ENCODE data around the gene PFKM. TPM values are rescaled to one million over a fixed set of nuclear protein-coding genes. Genes with fewer than 3 reads are reported as not detected.

Gene PFKM
- total RNA-seq (2022) (33.3 and 39.4 TPM in 2 replicates), Bru-seq, nascent RNA (percentile 50 among the genes with signal in this experiment), BruChase-seq, experiment 1, labeled RNA remaining after a 6-hour chase (percentile 57 among the genes with signal in this experiment), BruChase-seq, experiment 2, labeled RNA remaining after a 2-hour chase (percentile 56 among the genes with signal in this experiment)
- long read RNA-seq, transcript PFKM-203 (23 exons, 3,224 nt), result major isoform, 9 of 23 reads
- long read RNA-seq, partial matches to known transcripts, result 2 of 23 reads
- long read RNA-seq, other reads (novel, unspliced or antisense), result 9 of 23 reads

GRCh38 chr12:48119078-48119833 lies at the start of gene PFKM:
Gene PFKM, plus strand, starts transcription at chr12:48119364. Its CDS starts 3,411 bp downstream, at chr12:48122775.
- DNase-seq, result peak; percentile 72
- Mint-ChIP-seq H3K9me3 (ENCODE audit: low read depth, unreplicated experiment) (no peaks in the 10 kb centered on the region), H3K27me3 (ENCODE audit: unreplicated experiment) (peaks cover 16% of the 10 kb centered on the region), H3K4me3 (ENCODE audit: low read depth, unreplicated experiment) (peak within 1 kb of the TSS; percentile 94), H3K4me1 (ENCODE audit: low read depth, unreplicated experiment) (peaks cover 8% of the 10 kb centered on the region), H3K27ac (ENCODE audit: unreplicated experiment) (peak within 1 kb of the TSS; percentile 89), H3K36me3 (ENCODE audit: insufficient read depth, unreplicated experiment) (peaks cover 9% of the 10 kb centered on the region)
- CTCF ChIA-PET, result interaction anchor here (1.3 kb wide), 1 partner anchor 13 kb away, joined by 6 read pairs; the partner anchor contains the start of gene SENP1
- no peak for TF ChIP-seq CTCF (IDR thresholded peaks at IDR 0.05; ENCODE audit: unreplicated experiment)
- intact Hi-C loops (cut with micrococcal nuclease; ENCODE audit: unreplicated experiment), result no loop called here
- BruUV-seq (replicated peaks), result no TSS peak

GRCh38 chr12:48070033-48070432 lies 49.1 kb upstream of the PFKM start:
- no TSS peak for BruUV-seq (replicated peaks)
- H3K36me3 Mint-ChIP-seq (ENCODE audit: insufficient read depth, unreplicated experiment), result peaks cover 4% of the 10 kb centered on the region
- no peaks in the 10 kb centered on the region for H3K4me1 Mint-ChIP-seq (ENCODE audit: low read depth, unreplicated experiment)
- no peaks in the 10 kb centered on the region for H3K27me3 Mint-ChIP-seq (ENCODE audit: unreplicated experiment)
- H3K4me3 Mint-ChIP-seq (ENCODE audit: low read depth, unreplicated experiment), result no peak overlapping the region
- DNase-seq, result no peak
- no peak for TF ChIP-seq CTCF (IDR thresholded peaks at IDR 0.05; ENCODE audit: unreplicated experiment)
- no peak overlapping the region for H3K27ac Mint-ChIP-seq (ENCODE audit: unreplicated experiment)
- no peaks in the 10 kb centered on the region for H3K9me3 Mint-ChIP-seq (ENCODE audit: low read depth, unreplicated experiment)
- CTCF ChIA-PET, result no interaction called here
- intact Hi-C loops (cut with micrococcal nuclease; ENCODE audit: unreplicated experiment), result no loop called here

DNA sequence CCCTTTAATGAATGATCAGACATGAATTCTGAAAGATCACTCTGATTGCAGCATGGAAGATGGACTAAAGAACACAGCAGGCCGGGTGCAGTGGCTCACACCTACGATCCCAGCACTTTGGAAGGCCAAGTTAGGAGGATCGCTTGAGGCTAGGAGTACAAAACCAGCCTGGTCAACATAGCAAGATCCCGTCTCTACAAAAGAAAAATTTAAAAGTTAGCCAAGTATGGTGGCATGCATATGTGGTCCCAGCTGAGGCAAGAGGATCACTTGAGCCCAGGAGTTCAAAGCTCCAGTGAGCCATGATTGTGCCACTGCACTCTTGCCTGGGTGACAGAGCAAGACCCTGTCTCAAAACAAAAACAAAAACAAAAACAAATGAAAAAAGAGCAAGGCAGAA lies 48.4 kb upstream of the PFKM start:
- Mint-ChIP-seq H3K4me1 (ENCODE audit: low read depth, unreplicated experiment) (no peaks in the 10 kb centered on the region), H3K36me3 (ENCODE audit: insufficient read depth, unreplicated experiment) (peaks cover 4% of the 10 kb centered on the region), H3K27ac (ENCODE audit: unreplicated experiment) (no peak overlapping the region), H3K27me3 (ENCODE audit: unreplicated experiment) (no peaks in the 10 kb centered on the region), H3K4me3 (ENCODE audit: low read depth, unreplicated experiment) (no peak overlapping the region), H3K9me3 (ENCODE audit: low read depth, unreplicated experiment) (no peaks in the 10 kb centered on the region)
- intact Hi-C loops (cut with micrococcal nuclease; ENCODE audit: unreplicated experiment), result no loop called here
- no peak for TF ChIP-seq CTCF (IDR thresholded peaks at IDR 0.05; ENCODE audit: unreplicated experiment)
- CTCF ChIA-PET, result no interaction called here
- DNase-seq, result no peak
- no TSS peak for BruUV-seq (replicated peaks)

- no peak overlapping the region for H3K27ac Mint-ChIP-seq (ENCODE audit: unreplicated experiment)
- no peak for DNase-seq
- CTCF ChIA-PET, result no interaction called here
- peaks cover under 1% of the 10 kb centered on the region for H3K9me3 Mint-ChIP-seq (ENCODE audit: low read depth, unreplicated experiment)
- BruUV-seq (replicated peaks), result no TSS peak
- intact Hi-C loops (cut with micrococcal nuclease; ENCODE audit: unreplicated experiment), result no loop called here
- no peak overlapping the region for H3K4me3 Mint-ChIP-seq (ENCODE audit: low read depth, unreplicated experiment)
- peaks cover 6% of the 10 kb centered on the region for H3K36me3 Mint-ChIP-seq (ENCODE audit: insufficient read depth, unreplicated experiment)
- no peak for TF ChIP-seq CTCF (IDR thresholded peaks at IDR 0.05; ENCODE audit: unreplicated experiment)
- H3K27me3 Mint-ChIP-seq (ENCODE audit: unreplicated experiment), result no peaks in the 10 kb centered on the region
- H3K4me1 Mint-ChIP-seq (ENCODE audit: low read depth, unreplicated experiment), result no peaks in the 10 kb centered on the region
Observed at GRCh38 chr12:48071808-48072207, 47.4 kb upstream of the PFKM start.

All from Calu3 (cell line).